ENCODE results near the gene GABRG3.

Gene GABRG3

GRCh38 chr15:27464941-27465612 is 494.1 kb downstream of the GABRG3 start:
- DNase-seq (ENCODE audit: low read depth in 2 of 2) = no peak

DNA sequence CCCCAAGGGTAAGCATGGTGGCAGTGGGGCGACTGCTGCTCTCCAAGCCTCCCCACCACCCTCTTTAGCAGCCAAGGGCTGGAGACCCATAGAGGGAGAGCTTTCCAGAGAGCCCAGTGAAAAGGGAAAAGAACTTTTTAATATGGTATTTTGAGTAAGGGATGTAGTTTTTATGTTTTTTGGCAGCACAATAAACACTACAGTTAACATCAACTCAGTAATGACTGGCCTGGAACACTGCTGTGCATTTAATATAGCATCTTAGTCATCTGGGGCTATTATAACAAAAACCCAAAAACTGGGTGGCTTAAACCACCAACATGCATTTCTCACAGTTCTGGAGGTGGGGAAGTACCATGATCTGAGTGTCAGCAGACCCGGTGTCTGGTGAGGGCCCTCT is 495.8 kb downstream of the GABRG3 start:
- DNase-seq (ENCODE audit: low read depth in 2 of 2) = no peak

- DNase-seq (ENCODE audit: low read depth in 2 of 2) = no peak
These were observed 497.2 kb downstream of the GABRG3 start for GRCh38 chr15:27468151-27468591.

GRCh38 chr15:27473845-27474244 is 502.9 kb downstream of the GABRG3 start:
- no peak for DNase-seq (ENCODE audit: low read depth in 2 of 2)

- no peak for DNase-seq (ENCODE audit: low read depth in 2 of 2)
These were observed 504.4 kb downstream of the GABRG3 start for GRCh38 chr15:27475395-27475794.

- no peak for DNase-seq (ENCODE audit: low read depth in 2 of 2)
These were observed 508.5 kb downstream of the GABRG3 start for GRCh38 chr15:27479296-27480140.

- DNase-seq (ENCODE audit: low read depth in 2 of 2) = no peak
These were observed 509.2 kb downstream of the GABRG3 start for GRCh38 chr15:27480141-27480530.

GRCh38 chr15:27480642-27481041 is 509.7 kb downstream of the GABRG3 start:
- DNase-seq (ENCODE audit: low read depth in 2 of 2) = no peak

- no peak for DNase-seq (ENCODE audit: low read depth in 2 of 2)
These were observed 510.8 kb downstream of the GABRG3 start for GRCh38 chr15:27481768-27482167.

- DNase-seq (ENCODE audit: low read depth in 2 of 2) = no peak
These were observed 511.3 kb downstream of the GABRG3 start for GRCh38 chr15:27482287-27482686.

DNA sequence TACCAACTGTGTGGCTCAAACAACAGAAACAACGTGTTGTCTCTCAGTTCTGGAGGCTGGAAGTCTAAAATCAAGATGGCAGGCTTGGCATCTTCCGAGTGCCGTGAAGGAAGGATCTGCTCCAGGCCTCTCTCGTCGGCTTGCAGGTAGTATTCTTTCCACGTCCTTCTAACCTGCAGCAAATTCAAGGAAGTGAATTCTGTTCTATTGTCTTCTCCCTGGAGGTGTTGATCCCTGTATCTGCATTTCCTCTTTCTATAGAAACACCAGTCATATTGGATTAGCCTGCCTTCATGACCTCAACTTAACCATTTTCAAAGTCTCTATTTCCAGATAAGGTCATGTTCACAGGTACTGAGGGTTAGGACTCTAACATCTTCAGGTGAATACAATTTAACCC is 512.1 kb downstream of the GABRG3 start:
- no peak for DNase-seq (ENCODE audit: low read depth in 2 of 2)

DNA sequence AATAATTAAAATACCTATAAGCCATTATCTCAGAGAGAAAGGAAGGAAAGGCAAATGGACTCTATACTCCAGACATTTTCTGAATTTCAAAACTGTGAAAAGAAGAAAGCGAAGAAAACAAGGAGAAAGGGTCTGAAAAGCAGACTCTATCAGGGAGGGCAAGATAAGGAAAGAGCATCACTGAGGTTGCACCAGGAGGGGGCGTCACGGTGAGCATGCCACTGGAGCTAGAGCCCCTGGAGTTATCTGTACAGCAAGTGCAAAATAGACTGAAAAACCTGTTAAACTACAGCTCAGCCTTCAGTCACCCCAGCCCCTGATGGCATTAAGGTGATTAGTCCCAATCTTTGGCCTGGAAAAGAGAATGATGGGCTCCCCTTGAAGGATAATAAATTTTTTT is 514.3 kb downstream of the GABRG3 start:
- DNase-seq (ENCODE audit: low read depth in 2 of 2) = no peak

- DNase-seq (ENCODE audit: low read depth in 2 of 2) = no peak
These were observed 515.1 kb downstream of the GABRG3 start for GRCh38 chr15:27486051-27486450.

DNA sequence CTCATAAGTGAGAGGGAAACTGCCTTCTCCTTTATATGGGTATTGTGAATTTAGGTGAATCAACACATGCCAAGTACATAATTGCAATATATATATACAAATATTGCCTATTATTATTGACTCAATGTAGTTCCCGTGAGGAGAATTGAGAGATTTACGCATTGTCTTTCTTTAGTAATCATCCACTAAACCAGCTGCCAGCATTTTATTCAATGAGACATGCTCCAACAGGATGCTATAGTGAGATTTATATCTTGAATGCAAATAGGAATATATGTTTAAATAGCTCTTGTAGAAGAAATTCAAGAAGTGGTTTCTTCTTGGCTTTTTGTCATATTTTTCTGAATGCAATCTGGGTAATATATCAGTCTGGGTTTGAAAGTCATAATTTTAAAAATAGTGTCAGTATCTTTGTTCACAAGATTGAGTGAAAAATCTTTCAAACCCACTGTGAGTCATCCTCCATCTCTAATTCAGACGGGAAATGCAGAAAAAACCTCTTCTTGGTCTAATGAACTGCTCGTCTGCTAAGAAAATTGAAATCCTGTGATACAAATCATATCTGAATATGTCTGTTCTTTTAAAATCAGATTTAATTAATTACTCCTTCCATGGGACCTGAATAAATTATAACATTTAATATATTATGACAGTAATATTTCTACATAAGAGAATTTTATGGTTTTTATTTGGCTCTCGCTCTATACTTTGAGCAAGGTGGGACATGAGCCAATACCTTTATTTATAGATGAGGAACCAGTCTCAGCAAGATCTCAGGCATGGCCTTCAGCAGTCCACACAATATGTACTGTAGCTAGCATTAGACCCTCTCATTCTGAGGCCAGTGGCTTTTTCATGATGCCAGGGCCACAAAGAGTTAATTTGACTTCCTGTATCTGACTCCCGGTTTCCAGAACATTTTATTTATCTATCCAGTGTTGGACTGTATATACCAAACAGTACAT is 516.0 kb downstream of the GABRG3 start:
- DNase-seq (ENCODE audit: low read depth in 2 of 2) = no peak

DNA sequence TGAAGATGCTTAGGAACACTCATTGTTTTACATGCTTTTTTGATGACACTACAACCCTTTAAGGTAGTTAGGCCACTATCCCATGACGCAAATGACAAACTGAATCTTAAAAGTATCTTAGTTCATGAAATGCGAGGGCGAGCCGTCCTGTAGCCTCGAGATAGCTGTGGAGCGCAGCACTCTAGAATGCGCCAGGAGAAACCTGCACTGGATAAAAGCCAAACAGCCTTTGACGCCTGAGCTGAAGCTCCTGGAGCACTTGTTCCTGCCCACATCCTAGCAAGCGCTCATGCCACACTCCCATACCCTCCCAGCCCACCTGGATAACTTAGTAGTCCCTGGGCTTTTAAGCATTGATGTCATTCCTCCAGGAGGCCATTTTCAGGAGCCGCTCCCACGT is 516.9 kb downstream of the GABRG3 start:
- DNase-seq (ENCODE audit: low read depth in 2 of 2) = no peak

- no peak for DNase-seq (ENCODE audit: low read depth in 2 of 2)
These were observed 520.0 kb downstream of the GABRG3 start for GRCh38 chr15:27490867-27491595.

DNA sequence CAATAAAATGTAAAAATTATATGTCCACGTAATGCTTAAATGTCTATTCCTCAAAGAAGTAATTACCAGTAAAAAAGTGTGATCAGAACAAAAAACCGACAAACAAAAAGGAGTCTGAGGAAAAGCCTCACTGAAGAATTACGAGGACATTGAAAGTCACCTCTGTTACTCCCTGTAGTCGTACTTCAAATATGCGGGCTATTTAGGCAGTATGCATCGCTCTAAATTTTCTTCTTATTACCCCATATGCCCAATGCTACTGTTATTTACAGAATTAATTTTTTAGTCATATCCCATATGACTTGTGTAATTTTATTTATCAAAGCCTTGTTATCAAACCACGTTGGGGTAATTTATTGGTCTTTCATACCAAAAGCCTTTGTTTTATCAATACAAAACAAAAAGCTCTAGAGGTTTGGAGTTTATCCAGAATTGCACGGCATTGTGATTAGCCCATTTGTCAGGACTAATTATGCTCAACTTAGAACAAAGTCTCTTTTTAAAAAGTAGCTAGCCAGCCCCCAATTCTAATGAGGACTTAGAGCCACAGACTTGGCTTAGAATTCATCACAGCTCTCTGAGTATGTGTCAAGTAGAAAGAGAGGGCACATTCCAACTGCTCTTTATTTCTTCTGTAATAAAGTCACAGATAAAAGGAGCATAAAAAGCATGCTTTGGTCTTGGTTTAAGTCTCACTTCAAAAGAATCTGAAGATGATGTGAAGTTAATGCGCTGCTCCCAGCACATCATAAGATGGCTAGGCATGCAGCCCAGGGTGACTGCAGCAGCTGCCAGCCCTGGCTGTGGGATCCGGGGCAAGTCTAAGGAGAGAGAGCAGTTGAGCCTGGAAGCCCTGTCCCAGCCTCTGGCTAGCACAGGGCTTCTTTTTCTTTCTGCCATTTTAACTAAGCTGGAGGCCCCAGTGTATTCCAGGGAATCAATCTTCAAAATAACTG is 521.0 kb downstream of the GABRG3 start:
- no peak for DNase-seq (ENCODE audit: low read depth in 2 of 2)

DNA sequence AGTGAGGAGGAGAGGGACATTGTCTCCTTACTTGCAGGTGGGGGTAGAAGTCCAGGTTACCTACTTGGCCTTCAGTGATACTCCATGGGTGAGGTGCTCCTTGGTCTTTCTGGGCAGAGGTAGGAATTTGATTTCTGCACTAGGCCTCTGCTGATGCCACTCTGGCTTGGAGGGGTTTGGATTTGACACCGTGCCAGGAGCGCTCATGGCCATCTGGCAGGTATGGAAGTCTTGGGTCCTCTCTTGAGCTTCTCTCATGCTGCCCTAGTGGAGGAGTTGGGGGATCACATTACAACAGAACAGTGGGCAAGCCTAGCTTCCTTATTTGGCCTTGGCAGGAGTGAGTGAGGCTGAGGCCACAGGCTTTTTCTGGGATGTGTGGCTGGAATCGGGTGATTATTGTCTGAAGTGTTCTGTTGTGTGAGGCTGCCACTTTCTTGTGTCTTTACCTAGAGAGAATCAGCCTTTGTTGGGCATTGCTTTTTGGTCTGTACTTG is 525.0 kb downstream of the GABRG3 start:
- no peak for DNase-seq (ENCODE audit: low read depth in 2 of 2)

DNA sequence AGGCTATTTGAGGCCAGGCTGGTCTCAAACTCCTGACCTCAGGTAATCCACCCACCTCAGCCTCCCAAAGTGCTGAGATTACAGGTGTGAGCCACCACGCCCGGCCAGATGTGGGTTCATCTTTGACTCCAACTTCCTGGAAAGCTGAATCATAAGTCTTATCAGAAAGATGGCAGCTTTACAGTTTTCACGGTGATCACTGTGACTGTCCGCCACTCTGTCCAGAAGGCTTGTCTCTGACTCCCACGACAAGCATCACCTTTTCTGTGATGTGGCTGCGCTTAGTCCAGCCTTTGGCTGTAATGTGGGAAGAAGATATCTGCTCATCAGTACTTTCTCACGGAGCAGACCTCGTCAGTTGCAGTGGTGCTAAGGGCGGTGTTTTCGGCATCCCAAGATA is 527.7 kb downstream of the GABRG3 start:
- no peak for DNase-seq (ENCODE audit: low read depth in 2 of 2)

DNA sequence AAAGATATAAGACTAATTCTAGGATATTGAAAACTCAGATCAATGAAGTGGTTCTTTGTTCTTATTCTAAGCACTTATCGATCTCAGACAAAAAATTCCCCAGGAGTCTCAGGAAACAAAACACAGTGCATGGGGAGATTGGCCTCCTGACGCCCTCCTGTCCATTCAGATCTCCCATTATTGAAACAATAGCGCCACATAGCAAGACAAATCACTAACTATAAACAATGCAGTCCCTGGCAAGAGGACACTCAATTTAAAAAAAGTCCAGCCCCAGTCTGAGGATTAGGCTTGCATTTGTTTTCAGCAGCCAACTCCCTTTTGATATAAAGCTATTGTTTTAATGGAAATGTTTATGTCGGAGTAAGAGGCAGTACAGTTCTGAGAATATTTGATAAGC is 528.2 kb downstream of the GABRG3 start:
- no peak for DNase-seq (ENCODE audit: low read depth in 2 of 2)

Measured in stimulated activated CD8-positive, alpha-beta memory T cell treated with anti-CD3 and anti-CD28 coated beads, Interleukin-2, amount 100 ng/mL, for 1 hour (primary cell).